LoVo (cell line): ENCODE data around the gene C6orf89.

Experiments used
- DNase-seq: peaks from one replicate; pipeline ENCODE4 v3.0.0-alpha.2; 2016; ENCODE audit warnings: low spot score

Gene C6orf89

DNA sequence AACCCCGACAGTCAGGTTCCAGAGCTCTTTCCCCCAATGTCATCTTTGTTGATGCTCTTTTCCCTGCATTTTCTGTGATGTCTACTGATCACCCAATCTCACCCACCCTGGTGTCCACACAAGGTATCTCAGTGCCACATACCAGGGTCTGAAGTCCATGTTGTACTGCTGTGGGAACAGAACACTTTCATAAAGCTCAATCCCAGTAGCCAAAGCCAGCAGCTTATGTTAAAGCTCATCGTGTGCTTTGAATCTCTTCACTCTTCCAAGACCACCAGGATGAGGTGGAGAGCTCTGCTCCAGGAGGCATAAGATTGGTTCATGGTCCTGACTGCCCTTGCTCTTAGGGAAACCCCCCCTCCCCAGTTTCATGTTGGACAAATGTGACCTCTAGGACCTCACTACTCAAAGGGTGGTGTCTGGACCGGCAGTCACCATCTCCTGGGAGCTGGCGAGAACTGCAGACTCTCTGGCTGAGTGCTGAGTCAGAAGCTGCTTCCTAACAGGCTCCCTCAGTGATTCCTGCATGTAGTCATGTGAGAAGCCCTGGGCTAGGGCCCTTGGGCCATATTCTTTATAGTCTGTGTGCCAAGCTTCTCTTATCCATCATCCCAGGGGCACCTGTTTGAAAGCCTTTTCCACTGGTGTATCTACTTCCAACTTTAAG is 33.1 kb upstream of the C6orf89 start:
- no peak for DNase-seq

DNA sequence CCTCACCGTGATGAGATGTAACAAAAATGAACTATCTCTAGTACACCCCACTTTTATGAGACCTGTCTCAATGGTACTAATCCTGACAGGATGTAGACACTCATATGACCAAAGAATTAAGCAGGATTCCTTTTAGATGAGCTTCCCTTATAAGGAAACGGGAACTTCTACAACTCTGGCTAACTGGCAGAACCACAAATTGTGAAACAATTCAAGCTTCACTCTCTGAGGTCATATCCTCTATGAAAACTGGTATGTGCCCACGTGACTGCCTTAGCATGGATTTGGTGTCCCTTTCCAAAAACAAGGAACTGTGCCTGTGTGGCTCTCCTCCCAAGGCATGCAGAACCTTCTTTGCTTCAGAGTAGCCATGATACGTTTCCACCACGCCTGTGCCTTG is 32.4 kb upstream of the C6orf89 start:
- DNase-seq = no peak

DNA sequence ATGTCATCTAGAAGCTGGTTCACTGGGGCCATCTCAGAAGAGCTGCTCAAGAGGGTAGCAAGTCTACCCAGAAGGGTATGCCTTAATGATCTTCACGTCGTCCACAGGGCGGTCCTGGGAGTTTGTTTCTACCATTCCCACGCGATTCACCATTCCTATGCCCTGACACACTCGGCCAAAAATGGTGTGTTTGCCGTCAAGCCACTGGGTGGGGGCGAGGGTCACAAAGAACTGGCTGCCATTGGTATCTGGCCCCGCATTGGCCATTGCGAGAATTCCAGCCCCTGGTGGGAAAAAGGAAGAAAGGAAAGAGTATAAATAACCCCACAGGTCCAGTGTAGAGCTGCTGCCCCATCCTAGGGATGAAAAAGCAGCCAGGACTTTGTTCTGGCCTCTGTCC is 30.0 kb upstream of the C6orf89 start:
- no peak for DNase-seq

DNA sequence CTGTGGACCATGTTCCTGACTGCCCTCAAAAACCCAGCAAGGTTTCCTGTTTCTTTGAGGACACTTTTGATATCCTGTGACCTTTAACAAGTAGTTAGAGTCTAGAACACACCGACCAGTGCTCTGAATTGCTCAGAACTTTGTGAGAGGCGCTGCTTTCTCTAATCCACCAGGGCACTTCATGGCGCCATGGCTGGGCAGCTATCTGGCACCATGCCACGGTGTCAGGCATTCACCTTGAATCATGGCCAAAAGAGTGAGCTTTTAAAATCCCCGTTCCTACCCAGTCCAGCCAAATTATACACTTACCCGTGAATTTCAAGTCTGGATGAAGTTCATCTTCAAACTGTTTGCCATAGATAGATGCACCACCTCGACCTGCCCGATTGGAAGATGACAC is 29.5 kb upstream of the C6orf89 start:
- no peak for DNase-seq

DNA sequence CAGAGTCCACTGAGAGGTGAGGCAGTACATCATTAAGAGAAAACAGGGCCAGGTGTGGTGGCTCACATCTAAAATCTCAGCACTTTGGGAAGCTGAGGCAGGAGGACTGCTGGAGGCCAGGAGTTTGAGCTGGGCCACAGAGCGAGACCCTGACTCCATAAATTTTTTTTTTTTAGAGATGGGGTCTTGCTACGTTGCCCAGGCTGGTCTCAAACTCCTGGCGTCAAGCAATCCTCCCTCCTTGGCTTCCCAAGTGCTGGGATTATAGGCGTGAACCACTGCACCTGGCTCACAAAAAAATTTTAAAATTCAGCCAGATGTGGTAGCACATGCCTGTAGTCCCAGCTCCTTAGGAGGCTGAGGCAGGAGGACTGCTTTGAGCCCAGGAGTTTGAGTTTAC is 28.4 kb upstream of the C6orf89 start:
- DNase-seq = no peak

DNA sequence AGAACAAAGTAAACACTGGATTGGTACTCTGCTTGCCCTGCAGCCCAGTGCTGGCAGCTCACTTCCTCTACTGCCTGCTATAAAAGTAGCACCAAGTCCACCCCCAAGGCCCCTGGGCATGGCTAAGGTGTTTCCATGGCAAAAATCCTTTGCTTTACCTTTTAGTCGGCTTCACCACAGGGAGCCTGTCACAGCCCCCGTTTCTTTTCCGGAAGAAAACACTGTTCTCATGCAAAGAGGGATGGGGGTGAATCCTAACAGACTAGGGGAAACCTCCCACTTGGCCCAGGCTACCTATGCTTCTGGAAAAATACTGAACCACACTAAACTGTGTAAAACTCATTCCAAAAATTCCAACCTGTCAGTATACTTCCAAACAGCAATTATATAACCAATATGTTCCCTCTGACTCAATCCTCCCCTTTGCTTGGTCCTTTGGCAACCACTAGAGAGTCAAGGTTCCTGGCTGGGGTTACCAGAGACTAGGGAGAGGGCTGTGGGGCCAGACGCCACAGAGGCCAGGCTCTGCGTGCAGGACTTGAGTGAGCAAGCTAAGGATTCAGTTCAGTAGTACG is 27.3 kb upstream of the C6orf89 start:
- no peak for DNase-seq

DNA sequence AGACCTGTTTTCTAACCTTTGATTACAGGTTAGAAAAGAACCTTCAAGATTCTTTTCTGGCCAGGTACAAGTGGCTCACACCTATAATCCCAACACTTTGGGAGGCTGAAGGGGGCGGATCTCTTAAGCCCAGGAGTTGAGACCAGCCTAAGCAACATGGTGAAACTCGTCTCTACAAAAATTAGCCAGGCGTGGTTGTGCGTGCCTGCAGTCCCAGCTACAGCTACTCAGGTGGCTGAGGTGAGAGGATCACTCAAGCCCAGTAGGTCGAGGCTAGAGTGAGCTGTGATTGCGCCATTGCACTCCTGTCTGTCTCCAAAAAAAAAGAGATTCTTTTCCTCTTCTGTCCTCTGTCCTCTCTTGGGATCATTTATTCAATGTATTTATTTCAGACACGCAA is 25.6 kb upstream of the C6orf89 start:
- no peak for DNase-seq

DNA sequence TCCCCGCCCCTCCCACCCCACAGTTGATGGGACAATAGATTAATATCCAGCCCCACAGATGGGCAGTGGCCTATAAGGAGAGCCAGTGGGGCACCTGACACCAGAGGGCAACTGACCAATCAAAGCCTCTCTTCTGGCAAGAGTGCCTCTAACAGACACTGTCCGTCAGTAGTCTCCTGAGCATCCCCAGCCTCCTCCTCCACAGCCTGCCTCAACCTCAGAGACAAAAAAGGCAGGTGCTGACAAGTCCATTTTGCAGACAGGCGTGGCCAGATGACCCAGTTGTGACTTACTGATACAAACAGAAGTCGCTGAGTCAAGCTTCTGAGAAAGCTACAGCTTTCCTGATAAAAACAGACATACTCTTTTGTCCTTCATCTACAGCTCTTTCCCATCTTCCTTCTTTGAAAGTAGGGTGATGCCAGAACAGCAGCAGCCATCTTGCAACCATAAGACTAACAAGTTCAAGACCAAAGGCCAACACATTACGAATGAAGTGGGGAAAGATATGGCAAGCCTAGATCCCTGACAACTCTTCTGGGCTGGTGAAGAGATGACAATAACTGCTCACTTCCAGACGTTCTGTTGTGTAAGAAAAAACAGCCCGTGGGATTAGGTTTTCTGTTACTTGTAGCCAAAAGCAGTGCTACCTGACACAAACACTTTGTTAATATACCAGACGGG is 23.4 kb upstream of the C6orf89 start:
- DNase-seq = no peak

DNA sequence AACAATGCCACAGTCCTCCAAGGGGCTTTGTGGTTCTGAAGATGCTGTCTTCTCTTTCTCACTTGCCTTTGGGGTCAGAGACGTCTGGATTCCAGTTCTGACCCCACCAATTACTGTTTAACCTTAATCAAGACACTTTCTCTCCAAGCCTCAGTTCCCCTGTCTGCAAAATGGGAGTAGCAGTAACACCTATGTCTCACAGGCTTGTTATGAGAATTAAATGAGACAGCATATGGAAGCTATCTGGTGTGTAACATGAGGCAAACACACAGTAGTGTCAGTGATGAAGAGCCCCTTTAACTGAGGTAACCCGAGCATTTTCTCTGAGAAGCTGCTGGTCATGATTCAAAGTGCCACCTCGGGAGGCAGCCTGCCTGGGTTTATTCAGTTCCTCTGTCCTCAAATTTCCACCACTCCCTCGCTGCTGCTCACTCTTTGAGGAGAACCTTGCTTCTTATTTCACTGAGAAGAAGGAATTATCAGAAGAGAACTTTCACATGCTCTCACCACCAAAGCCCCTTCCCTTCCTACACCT is 22.8 kb upstream of the C6orf89 start:
- no peak for DNase-seq

DNA sequence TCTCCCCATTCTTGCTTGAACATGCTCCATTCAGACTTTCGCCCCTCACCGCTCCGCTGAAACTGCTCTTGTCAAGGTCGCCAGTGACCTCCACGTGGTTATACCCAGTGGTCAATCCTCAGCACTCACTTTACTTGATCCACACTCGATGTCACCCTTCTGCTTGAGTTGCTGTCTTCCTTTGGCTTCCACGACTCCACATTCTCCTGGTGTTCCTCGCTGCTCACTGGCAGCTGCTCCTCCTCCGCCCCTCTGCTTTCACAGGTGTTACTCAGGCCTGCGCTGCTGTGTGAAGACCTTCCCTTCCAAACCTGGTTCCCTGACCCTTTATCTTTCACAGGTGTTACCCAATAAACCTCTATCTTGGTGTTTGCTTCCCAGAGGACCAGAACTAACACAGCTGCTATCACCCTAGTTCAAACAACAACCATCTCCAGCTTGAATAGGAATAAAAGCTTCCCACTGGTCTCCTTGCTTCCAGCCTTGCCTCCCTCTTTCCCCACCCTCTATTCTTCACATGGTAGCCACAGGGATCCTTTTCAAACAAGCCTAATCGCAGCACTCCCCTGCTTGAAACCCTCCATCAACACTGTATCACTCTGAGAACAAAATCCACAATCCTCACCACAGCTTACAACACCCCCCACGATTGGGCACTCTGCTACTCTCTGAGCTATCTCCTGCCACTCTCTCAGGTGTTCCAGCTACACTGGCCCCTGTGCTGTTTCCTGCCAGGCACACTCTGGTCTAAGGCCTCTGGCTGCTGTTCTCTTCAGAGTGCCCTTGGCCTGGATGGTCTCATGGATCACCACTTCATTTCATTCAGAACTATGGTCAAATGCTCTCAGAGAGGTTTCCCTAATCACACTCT is 21.8 kb upstream of the C6orf89 start:
- DNase-seq = no peak

DNA sequence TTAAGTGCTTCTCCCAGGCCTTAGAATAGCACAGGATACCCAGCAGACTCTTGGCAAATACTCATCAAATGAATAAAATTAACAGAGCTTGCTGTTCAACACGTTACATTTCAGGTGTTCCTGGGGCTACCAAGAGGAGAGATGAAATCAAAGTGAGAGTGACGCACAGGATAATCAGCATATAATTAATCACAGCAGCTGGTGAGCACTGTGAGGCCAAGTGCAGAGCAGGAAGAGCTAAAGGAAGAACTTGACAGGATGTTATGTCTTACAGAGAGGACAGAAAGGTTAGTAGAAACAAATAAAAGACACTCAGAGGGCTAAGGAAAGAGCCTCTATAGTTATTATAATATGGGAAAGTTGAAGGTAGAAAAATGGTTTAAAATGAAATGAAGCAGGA is 19.9 kb upstream of the C6orf89 start:
- DNase-seq = no peak

DNA sequence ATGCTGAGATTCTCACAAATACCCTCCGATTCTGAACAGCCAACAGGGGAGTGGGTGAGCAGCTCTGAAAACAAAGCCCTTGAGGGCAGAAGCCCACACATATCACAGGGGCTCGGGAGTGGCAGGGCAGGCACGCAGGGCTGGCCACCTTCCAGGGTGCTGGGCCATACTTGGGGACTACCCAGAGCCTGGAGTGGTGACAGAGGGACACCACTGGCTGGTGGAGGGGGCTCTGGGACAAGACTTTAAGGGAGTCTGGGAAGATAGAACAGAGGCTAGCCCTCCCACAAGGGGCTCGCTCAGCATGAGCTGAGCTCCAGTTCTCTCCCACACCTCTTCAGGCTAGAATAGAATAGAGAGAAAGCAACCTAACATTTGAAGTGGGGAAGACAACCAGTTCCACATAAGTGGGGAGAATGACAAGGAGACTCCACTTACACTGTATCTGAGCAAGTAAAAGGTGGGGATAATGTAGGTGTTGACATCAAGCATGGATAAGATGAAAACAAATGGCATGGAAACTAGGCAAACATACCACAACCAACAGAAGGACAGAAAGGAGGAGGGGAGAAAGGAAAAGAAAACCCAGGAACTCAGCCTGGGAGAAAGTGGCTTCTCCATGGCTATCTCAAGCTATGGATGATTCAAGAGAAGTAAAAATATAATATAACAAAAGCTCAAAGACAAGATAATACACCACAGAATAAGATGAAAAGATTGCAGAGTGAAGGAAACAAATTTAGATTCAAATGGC is 18.1 kb upstream of the C6orf89 start:
- DNase-seq = no peak

DNA sequence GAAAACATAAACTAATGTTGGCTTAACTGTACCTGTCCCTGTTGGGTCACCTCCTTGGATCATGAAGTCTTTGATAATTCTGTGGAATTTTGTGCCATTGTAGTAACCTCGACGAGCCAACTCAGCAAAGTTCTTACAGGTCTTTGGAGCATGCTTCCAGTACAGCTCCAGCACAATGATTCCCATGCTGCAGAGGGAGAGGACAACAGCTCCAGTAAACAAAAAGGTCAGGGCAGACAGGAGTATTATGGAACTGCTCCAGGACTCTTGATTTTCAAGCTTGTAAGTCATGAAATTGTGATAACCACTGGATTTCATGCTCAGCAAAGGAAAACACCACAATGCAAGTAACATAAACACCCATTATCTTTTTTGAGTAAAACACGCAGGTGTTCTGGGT is 14.1 kb upstream of the C6orf89 start:
- no peak for DNase-seq

DNA sequence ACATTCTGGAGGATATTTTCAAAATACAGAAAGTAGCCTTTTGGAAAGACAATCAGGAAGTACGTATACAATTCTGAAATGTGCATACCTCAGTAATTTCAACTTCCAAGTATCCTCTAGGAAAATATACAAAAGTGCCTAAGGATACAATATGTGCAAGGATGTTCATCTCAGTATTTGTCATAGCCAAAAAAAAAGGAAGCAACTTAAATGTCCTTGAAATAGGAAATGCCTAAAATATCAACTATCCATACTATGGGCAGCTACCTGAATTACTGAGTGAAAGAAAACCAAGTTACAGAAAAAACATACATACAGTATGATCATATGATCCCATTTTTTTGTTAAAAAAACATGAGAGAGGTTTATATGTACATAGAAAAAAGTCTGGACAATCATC is 12.6 kb upstream of the C6orf89 start:
- no peak for DNase-seq

DNA sequence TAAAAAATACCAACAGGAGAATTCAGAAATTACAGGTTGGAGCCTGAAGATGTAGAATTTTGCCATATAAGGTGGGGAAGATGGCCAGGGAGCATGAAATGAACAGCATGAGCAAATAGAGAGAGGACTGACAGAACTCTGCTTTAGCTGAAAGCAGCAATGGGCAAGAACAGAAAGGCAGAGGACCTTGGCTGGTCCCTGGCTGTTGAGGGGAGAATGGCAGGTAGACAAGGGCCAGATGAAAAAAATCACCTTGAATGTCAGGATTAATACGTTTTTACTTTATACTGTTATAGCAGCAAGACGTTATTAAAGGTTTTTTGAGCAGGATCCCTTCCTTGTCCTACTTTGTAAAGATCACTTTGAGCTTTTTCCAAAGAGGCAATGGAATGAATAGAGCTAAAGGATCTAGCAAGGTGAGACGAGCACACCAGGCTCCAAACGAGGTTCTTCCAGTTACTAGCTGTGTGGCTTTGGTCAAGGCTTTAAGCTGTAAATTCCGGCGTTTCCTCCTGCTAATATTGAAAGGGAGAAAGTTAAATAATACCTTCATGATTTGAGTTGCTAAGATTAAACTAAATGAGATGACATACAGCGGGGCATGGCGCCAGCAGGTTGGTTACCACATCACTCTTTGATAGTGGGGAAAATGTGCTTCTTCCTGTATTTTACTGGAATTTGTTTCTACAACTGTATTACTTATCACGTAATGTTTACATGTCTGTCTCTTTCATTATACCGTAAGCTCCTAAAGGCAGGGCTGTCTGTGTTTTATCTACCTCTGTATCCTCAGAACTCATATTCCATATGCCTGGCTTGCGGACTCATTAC is 11.9 kb upstream of the C6orf89 start:
- peak; percentile 11 for DNase-seq

DNA sequence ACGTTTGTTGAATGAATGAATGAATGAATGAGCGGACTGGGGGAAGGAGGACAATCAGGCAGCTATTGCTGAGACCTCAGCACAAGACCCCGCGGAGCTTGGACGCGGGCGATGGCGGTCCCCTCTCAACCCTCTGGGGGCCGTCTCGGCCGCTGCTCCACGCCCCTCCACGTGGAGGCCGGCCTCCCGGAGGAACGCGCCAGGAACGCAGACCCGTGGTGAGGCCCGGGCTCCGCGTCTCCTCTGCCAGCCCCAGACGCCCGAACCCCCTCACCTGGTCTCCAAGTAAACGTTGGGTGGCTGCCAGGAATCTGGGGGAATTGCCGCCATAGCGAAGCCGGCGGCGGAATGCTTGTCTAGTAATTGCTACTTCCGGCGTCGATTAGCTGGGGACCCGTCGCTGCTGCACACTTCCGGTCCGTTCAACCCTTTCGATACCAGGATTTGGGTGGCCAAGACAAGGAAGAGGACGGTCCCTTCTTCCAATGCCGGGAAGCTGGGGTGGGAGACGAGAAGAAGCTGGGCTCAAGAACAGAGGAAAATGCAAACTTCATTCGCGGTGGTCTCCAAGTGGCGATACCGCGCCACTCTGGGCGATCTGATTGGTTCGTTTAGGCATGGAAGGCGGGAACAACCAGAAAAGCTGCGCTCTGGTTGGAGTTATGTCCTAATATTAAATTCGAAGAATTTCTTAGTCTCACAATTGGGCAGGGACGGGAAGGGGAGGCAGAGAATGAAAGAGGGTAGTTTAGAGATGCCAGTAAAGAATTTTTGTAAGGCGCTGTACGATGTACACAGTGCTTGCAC is 11.1 kb upstream of the C6orf89 start, which contains the start of gene PPIL1:
Gene PPIL1 (minus strand): TSS at position 361 of the 807 bp plus-strand sequence. CDS start 31 bp downstream, at position 330.
- DNase-seq = peak; percentile 90

DNA sequence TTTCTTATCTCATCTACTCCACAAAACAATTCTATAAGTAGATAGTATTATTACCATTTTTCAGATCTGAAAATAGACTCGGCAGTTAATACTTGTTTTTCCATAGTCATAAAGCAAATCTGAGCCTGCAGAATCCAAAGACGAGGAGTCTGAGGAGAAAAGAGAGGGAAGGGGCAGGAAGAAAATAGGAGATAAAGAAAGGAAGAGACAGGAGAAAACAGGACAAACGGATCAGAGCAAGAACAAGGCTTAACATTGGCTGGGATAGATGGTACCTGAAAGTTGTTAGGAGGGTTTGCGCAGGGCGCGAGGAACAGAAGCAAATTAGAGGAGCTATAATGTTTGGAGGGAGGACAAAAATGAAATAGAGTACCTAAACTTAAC is 10.5 kb upstream of the C6orf89 start:
- DNase-seq = no peak

DNA sequence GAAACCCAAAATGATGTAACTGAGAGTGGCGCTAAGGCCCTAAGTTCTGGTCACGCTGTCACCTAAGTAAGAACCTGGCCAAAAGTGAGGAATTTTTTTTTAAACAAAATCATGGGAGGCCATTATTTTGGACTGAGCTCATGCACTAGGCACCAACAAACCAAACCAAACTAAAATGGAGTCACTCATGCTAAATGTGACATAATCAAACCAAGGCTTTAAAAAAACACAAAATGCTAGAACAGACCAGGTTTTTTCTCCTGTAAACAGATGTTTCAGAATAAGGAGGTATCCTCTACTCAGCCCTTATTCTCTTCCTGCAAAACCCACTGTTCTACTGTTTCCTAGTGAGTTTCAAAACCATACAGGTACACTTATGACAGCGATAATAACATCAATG is 1.1 kb upstream of the C6orf89 start:
- DNase-seq = no peak

DNA sequence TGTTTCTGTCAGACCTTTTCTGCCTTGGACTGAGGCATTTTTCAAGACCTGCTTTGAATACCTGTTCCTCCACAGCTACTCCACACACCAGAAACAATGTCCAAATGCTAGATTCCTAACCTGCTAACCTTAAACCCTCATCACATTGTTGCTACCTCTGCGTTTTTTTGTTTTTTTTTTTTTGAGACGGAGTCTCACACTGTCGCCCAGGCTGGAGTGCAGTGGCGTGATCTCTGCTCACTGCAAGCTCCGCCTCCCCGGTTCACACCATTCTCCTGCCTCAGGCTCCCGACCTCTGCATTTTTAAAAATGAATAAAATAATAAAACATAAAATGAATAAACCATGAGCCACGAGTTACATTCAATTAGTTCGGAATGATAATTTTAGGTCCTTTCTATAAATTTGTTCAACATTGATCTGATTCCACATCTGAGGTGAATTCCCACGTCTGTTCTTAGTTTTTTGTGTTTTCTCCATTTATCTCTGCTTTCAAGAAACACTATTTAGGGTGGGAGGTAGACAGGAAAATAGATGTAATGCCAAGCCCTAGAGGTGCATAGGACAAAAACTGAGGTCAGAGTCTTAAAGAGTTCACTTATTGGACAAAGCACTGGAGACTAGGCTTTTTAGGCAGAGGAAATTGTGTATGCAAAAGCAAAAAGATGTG is 1.3 kb downstream of the C6orf89 start:
- no peak for DNase-seq
